Measurements from ENCODE around the gene MGMT. TPM values are rescaled to one million over a fixed set of nuclear protein-coding genes. Genes with fewer than 3 reads are reported as not detected.

MGMT gene
- total and polyA plus RNA-seq, 2 donors (not counting 3 experiments of a cell fraction or from before 2014, with no cell fraction given) = 15.0 to 15.2 TPM

- Histone ChIP-seq H3K27ac (ENCODE audit: insufficient read depth, low read depth, low read length) (no peak overlapping the region), H3K36me3 (ENCODE audit: control insufficient read depth in 2 of 2, extremely low read depth in 1 of 2, insufficient read depth in 2 of 2, low read length in 2 of 2) (no peaks in the 10 kb centered on the region), H3K9me3 (replicated peaks; ENCODE audit: control insufficient read depth, insufficient read depth, low read length) (no peaks in the 10 kb centered on the region), H3K9me1 (replicated peaks; ENCODE audit: control insufficient read depth, extremely low read depth, insufficient read depth, low read length) (no peaks in the 10 kb centered on the region), H4K20me1 (replicated peaks; ENCODE audit: control insufficient read depth, extremely low read depth, insufficient read depth, low read length) (no peaks in the 10 kb centered on the region), H3K79me2 (ENCODE audit: control insufficient read depth, insufficient read depth, low read length) (no peaks in the 10 kb centered on the region), H3K4me2 (ENCODE audit: insufficient read depth, low read length) (no peak overlapping the region), H3K9ac (replicated peaks; ENCODE audit: extremely low read depth, insufficient read depth, low read length) (no peak overlapping the region), H3K27me3 (ENCODE audit: control insufficient read depth in 2 of 2, insufficient read depth in 2 of 2, low read length in 2 of 2) (no peaks in the 10 kb centered on the region), H2AFZ (ENCODE audit: low read depth, low read length) (no peak overlapping the region), H3K4me1 (ENCODE audit: control insufficient read depth, extremely low read depth, insufficient read depth, low read length) (no peaks in the 10 kb centered on the region), H3K4me3 (replicated peaks in 1 of 3; ENCODE audit: insufficient read depth in 1 of 3, low read depth in 1 of 3, low read length in 3 of 3) (no peak overlapping the region)
- no peak for DNase-seq (ENCODE audit: low read depth, low spot score)
- no peak for TF ChIP-seq MAX (IDR thresholded peaks at IDR 0.05; ENCODE audit: insufficient read depth, insufficient read length)
- TF ChIP-seq GATA2 (IDR thresholded peaks at IDR 0.05; ENCODE audit: insufficient read depth, insufficient read length, low read depth, low read length) = no peak
- TF ChIP-seq, protein P1, sequence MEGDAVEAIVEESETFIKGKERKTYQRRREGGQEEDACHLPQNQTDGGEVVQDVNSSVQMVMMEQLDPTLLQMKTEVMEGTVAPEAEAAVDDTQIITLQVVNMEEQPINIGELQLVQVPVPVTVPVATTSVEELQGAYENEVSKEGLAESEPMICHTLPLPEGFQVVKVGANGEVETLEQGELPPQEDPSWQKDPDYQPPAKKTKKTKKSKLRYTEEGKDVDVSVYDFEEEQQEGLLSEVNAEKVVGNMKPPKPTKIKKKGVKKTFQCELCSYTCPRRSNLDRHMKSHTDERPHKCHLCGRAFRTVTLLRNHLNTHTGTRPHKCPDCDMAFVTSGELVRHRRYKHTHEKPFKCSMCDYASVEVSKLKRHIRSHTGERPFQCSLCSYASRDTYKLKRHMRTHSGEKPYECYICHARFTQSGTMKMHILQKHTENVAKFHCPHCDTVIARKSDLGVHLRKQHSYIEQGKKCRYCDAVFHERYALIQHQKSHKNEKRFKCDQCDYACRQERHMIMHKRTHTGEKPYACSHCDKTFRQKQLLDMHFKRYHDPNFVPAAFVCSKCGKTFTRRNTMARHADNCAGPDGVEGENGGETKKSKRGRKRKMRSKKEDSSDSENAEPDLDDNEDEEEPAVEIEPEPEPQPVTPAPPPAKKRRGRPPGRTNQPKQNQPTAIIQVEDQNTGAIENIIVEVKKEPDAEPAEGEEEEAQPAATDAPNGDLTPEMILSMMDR (IDR thresholded peaks at IDR 0.05; ENCODE audit: extremely low read depth in 1 of 2, insufficient read depth in 1 of 2, low read depth in 1 of 2, low read length in 2 of 2) = no peak
- no peak for TF ChIP-seq MYC (IDR thresholded peaks at IDR 0.05; ENCODE audit: low read depth, low read length)
- FAIRE-seq = no peak
- dilution Hi-C loops (cut with MboI; ENCODE audit: extremely low pct_ligation_motif_present, low sequenced_read_pairs) = no loop called here
- ChIA-PET CTCF (no interaction called here), POLR2A (no interaction called here)
- BruUV-seq (replicated peaks) = no TSS peak
- intact Hi-C loops (cut with micrococcal nuclease) = loop anchor here (10.0 kb wide), 1 partner anchor 625 kb away; no protein-coding TSS in a partner anchor
Measured at GRCh38 chr10:129659508-129660268, 192.6 kb downstream of the MGMT start.

GRCh38 chr10:129660569-129660968 lies 193.5 kb downstream of the MGMT start:
- no peak overlapping the region for H3K9ac ChIP-seq (replicated peaks; ENCODE audit: extremely low read depth, insufficient read depth, low read length)
- FAIRE-seq (no peak), DNase-seq (ENCODE audit: low read depth, low spot score) (no peak)
- TF ChIP-seq POLR2A (IDR thresholded peaks at IDR 0.05; ENCODE audit: low read depth, low read length) (no peak), EZH2 (IDR thresholded peaks at IDR 0.05; ENCODE audit: borderline replicate concordance, low read depth, low read length, severe bottlenecking) (no peak), JUN (IDR thresholded peaks at IDR 0.05; ENCODE audit: borderline replicate concordance, insufficient read depth, insufficient read length, low read depth) (no peak), GATA2 (IDR thresholded peaks at IDR 0.05; ENCODE audit: insufficient read depth, insufficient read length, low read depth, low read length) (no peak), FOS (IDR thresholded peaks at IDR 0.05; ENCODE audit: borderline replicate concordance, insufficient read depth, low read length) (no peak), MAX (IDR thresholded peaks at IDR 0.05; ENCODE audit: insufficient read depth, insufficient read length) (no peak), POLR2AphosphoS5 (IDR thresholded peaks at IDR 0.05; ENCODE audit: insufficient read depth, low read depth, low read length) (no peak), MYC (IDR thresholded peaks at IDR 0.05; ENCODE audit: low read depth, low read length) (no peak)
- TF ChIP-seq, protein P1 (IDR thresholded peaks at IDR 0.05; ENCODE audit: extremely low read depth in 1 of 2, insufficient read depth in 1 of 2, low read depth in 1 of 2, low read length in 2 of 2) = no peak
- H3K79me2 ChIP-seq (ENCODE audit: control insufficient read depth, insufficient read depth, low read length) = no peaks in the 10 kb centered on the region
- H3K9me3 ChIP-seq (replicated peaks; ENCODE audit: control insufficient read depth, insufficient read depth, low read length) = no peaks in the 10 kb centered on the region
- no peak overlapping the region for H2AFZ ChIP-seq (ENCODE audit: low read depth, low read length)
- H3K4me3 ChIP-seq (replicated peaks in 1 of 3; ENCODE audit: insufficient read depth in 1 of 3, low read depth in 1 of 3, low read length in 3 of 3) = no peak overlapping the region
- no peak overlapping the region for H3K4me2 ChIP-seq (ENCODE audit: insufficient read depth, low read length)
- ChIA-PET POLR2A (no interaction called here), CTCF (no interaction called here)
- H3K36me3 ChIP-seq (ENCODE audit: control insufficient read depth in 2 of 2, extremely low read depth in 1 of 2, insufficient read depth in 2 of 2, low read length in 2 of 2) = no peaks in the 10 kb centered on the region
- no TSS peak for BruUV-seq (replicated peaks)
- H3K27ac ChIP-seq (ENCODE audit: insufficient read depth, low read depth, low read length) = no peak overlapping the region
- no peaks in the 10 kb centered on the region for H3K27me3 ChIP-seq (ENCODE audit: control insufficient read depth in 2 of 2, insufficient read depth in 2 of 2, low read length in 2 of 2)
- H3K9me1 ChIP-seq (replicated peaks; ENCODE audit: control insufficient read depth, extremely low read depth, insufficient read depth, low read length) = no peaks in the 10 kb centered on the region
- no peaks in the 10 kb centered on the region for H4K20me1 ChIP-seq (replicated peaks; ENCODE audit: control insufficient read depth, extremely low read depth, insufficient read depth, low read length)
- dilution Hi-C loops (cut with MboI; ENCODE audit: extremely low pct_ligation_motif_present, low sequenced_read_pairs) = no loop called here
- no peaks in the 10 kb centered on the region for H3K4me1 ChIP-seq (ENCODE audit: control insufficient read depth, extremely low read depth, insufficient read depth, low read length)
- intact Hi-C loops (cut with micrococcal nuclease) = no loop called here
